ENCODE data around the gene UNC5CL.

- TF ChIP-seq EP300 (IDR thresholded peaks at IDR 0.05; ENCODE audit: borderline replicate concordance) (no peak), MAX (IDR thresholded peaks at IDR 0.05) (no peak), REST (IDR thresholded peaks at IDR 0.05; ENCODE audit: low read depth) (no peak), TAF1 (IDR thresholded peaks at IDR 0.05; ENCODE audit: low read depth) (no peak)
These were observed 12.9 kb upstream of the UNC5CL start for GRCh38 chr6:41051873-41052272.
